ENCODE data around the gene PDIK1L. TPM values are rescaled to one million over a fixed set of nuclear protein-coding genes. Genes with fewer than 3 reads are reported as not detected.

The PDIK1L gene
- total RNA-seq, 1 donor from 2014 or later = 11.8 TPM

DNA sequence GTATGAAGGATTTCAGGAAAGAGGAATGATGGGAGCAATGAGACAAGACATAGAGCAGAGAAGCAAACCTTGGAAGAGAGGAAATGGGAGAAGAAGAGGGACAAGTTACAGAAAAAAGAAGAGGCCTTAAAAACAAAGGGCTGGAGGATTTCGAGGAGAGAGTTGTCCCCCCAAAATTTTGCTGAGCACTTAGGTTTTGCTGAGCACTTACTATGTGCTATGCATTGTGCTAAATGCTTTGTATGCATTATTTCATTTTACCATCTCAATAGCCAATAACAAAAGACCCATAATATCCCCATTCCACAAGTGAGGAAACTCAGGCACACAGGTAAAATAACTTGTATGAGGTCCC, 41.7 kb upstream of the PDIK1L start:
- ATAC-seq (no peak), DNase-seq (no peak)
- H3K36me3 ChIP-seq = no peaks in the 10 kb centered on the region
- no peaks in the 10 kb centered on the region for H3K4me1 ChIP-seq
- TF ChIP-seq, protein P1, sequence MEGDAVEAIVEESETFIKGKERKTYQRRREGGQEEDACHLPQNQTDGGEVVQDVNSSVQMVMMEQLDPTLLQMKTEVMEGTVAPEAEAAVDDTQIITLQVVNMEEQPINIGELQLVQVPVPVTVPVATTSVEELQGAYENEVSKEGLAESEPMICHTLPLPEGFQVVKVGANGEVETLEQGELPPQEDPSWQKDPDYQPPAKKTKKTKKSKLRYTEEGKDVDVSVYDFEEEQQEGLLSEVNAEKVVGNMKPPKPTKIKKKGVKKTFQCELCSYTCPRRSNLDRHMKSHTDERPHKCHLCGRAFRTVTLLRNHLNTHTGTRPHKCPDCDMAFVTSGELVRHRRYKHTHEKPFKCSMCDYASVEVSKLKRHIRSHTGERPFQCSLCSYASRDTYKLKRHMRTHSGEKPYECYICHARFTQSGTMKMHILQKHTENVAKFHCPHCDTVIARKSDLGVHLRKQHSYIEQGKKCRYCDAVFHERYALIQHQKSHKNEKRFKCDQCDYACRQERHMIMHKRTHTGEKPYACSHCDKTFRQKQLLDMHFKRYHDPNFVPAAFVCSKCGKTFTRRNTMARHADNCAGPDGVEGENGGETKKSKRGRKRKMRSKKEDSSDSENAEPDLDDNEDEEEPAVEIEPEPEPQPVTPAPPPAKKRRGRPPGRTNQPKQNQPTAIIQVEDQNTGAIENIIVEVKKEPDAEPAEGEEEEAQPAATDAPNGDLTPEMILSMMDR (IDR thresholded peaks at IDR 0.05) = no peak
- intact Hi-C loops (cut with DNase I) = no loop called here
- H3K27ac ChIP-seq = no peak overlapping the region
- H3K9me3 ChIP-seq = no peaks in the 10 kb centered on the region
- peaks cover 6% of the 10 kb centered on the region for H3K27me3 ChIP-seq (ENCODE audit: low read depth)
- H3K4me3 ChIP-seq = no peak overlapping the region

DNA sequence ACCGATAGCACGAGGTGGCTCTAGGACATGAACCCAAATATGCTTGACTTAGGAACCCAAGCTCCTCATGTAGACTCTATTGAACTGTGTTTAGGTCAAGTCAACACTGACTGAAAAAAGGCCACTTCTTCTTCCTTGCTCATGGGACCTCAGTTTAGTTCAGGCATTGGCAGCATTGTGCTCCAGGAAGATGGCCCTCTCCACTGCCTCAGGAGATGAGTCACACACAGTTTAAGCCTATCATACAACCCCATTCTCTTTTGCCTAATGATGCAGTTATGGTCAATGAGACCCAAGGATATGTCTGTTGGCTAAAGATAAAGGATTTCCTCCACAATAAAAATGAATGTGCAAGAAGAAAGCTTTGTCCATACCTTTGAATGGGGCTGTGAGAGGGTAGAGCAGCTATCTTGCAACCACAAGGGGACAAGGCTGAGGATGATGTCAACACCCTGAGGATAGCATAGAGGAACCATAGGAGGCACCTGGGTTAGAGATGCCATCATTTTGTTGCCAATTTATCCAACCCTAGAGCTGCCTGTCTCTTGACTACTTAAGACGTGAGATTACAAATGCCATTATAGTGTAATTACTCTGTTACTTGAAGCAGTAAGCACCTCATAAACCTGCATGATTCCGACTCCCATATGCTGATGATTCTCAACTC, 41.2 kb upstream of the PDIK1L start:
- TF ChIP-seq, protein P1 (IDR thresholded peaks at IDR 0.05) = no peak
- no peak for DNase-seq
- H3K4me3 ChIP-seq = no peak overlapping the region
- H3K27me3 ChIP-seq (ENCODE audit: low read depth) = peaks cover 6% of the 10 kb centered on the region
- ATAC-seq = no peak
- intact Hi-C loops (cut with DNase I) = no loop called here
- no peaks in the 10 kb centered on the region for H3K36me3 ChIP-seq
- no peaks in the 10 kb centered on the region for H3K4me1 ChIP-seq
- H3K9me3 ChIP-seq = no peaks in the 10 kb centered on the region
- no peak overlapping the region for H3K27ac ChIP-seq

DNA sequence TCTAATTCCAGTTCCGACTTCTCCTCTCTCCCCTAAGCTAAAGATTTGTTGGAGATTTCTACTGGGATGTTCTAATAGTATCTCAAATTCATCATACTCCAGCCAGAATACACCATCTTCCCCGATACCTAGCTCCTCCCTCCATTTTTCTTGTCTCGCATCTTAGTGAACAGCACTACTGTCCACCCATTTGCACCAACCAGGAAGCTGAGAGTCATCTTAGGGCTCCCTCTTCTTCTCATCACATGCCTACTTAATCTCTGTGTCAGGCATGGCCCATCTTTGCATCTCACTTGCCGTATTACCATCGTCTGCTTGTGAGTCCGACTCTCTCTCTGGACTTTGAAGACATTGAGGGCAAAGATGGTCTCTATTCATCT, 40.7 kb upstream of the PDIK1L start:
- Histone ChIP-seq H3K27me3 (ENCODE audit: low read depth) (peaks cover 11% of the 10 kb centered on the region), H3K9me3 (no peaks in the 10 kb centered on the region), H3K4me3 (no peak overlapping the region), H3K27ac (no peak overlapping the region), H3K36me3 (no peaks in the 10 kb centered on the region), H3K4me1 (no peaks in the 10 kb centered on the region)
- TF ChIP-seq, protein P1 (IDR thresholded peaks at IDR 0.05) = no peak
- intact Hi-C loops (cut with DNase I) = no loop called here
- DNase-seq (no peak), ATAC-seq (no peak)

DNA sequence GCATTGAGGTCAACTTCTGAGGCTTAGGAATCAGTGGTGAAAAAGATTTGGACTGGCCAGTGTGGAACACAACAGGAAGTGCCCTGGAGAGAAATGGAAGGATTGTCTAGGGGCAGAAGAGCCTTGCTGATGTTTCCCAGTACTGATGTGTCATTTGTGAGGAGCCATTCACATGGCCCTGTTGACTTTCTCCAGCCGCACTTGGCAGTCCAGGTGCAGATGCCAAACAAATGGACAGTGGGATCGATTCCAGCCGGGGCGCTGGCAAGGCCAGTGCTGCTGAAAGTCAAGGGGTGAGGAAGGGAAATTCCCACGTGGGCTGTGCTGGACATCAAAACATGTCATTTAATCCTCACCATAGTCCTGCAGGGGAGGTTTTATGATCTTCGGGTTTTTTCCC, 39.3 kb upstream of the PDIK1L start:
- Histone ChIP-seq H3K4me1 (no peaks in the 10 kb centered on the region), H3K27ac (no peak overlapping the region), H3K4me3 (no peak overlapping the region), H3K27me3 (ENCODE audit: low read depth) (peaks cover 15% of the 10 kb centered on the region), H3K9me3 (no peaks in the 10 kb centered on the region), H3K36me3 (no peaks in the 10 kb centered on the region)
- intact Hi-C loops (cut with DNase I) = no loop called here
- ATAC-seq (peak in 1 of 2 donors; percentile 11), DNase-seq (no peak)
- TF ChIP-seq, protein P1 (IDR thresholded peaks at IDR 0.05) = no peak

DNA sequence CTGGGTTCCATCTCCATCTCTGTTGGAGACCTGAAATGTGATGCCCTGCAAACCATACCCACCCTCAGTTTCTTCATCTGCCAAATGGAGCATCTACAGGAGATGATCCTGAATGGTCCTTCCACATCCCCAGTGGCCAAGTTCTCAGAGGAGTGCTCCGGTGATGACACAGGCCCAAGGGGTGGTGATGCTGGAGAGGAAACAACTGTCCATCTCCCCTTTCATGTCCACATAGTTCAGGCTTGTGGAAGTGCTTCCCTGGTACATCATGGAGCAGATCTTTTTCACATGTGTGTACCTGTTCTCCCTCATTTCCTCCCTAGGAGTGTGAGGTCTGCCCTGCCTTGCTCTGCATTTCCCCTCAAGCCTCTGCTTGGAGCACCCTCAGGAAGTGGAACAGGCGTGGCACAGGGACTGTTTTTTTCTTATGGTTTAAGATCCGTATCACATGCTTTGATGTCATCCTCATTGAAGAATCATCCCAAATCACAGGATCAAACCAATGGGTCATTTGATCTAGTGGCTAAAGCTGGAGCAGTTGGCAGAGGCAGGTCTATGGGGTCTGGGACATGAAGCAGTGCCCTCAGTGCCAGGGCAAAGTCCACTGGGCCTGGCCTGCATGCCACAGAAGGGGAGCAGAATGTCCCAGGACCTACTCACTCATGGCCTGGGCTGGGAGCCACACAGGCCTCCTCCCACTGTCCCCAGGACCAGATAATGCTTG, 36.0 kb upstream of the PDIK1L start:
- DNase-seq (no peak), ATAC-seq (peak in 1 of 2 donors; percentile 37)
- peaks cover 9% of the 10 kb centered on the region for H3K27me3 ChIP-seq (ENCODE audit: low read depth)
- H3K4me1 ChIP-seq = no peaks in the 10 kb centered on the region
- H3K9me3 ChIP-seq = no peaks in the 10 kb centered on the region
- TF ChIP-seq, protein P1 (IDR thresholded peaks at IDR 0.05) = no peak
- no peak overlapping the region for H3K27ac ChIP-seq
- no peaks in the 10 kb centered on the region for H3K36me3 ChIP-seq
- no peak overlapping the region for H3K4me3 ChIP-seq
- intact Hi-C loops (cut with DNase I) = no loop called here
